ENCODE measurements around the gene PPP2R2B. TPM values are rescaled to one million over a fixed set of nuclear protein-coding genes. Genes with fewer than 3 reads are reported as not detected.

Gene PPP2R2B
- total RNA-seq, 4 donors from 2014 or later: 9.4 to 29.4 (median 20.7) TPM

DNA sequence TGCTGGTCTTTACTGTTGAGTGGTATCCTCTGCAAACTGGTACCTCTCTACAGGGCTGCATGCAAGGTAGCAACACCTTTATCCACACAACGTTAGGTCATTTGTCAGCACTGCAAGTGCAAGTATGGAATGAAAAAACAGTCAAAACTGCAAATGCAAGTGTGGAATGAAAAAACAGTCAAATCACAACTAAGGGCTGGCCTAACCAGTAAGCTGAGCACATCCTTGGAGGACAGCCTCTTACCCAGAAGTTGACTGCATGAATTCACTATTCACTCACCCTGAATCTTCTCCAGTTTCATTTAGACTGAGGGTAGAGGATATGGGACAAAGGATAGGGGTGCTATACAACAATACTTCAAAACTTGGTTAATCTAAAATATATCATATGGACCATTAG, 158.4 kb downstream of the PPP2R2B start:
- H3K36me3 ChIP-seq: no peaks in the 10 kb centered on the region
- no peak for DNase-seq (ENCODE audit: low spot score in 2 of 2)
- no peaks in the 10 kb centered on the region for H3K27me3 ChIP-seq
- TF ChIP-seq POLR2A (IDR thresholded peaks at IDR 0.05) (no peak), EP300 (IDR thresholded peaks at IDR 0.05) (no peak)
- TF ChIP-seq, protein P1, sequence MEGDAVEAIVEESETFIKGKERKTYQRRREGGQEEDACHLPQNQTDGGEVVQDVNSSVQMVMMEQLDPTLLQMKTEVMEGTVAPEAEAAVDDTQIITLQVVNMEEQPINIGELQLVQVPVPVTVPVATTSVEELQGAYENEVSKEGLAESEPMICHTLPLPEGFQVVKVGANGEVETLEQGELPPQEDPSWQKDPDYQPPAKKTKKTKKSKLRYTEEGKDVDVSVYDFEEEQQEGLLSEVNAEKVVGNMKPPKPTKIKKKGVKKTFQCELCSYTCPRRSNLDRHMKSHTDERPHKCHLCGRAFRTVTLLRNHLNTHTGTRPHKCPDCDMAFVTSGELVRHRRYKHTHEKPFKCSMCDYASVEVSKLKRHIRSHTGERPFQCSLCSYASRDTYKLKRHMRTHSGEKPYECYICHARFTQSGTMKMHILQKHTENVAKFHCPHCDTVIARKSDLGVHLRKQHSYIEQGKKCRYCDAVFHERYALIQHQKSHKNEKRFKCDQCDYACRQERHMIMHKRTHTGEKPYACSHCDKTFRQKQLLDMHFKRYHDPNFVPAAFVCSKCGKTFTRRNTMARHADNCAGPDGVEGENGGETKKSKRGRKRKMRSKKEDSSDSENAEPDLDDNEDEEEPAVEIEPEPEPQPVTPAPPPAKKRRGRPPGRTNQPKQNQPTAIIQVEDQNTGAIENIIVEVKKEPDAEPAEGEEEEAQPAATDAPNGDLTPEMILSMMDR (IDR thresholded peaks at IDR 0.05): no peak
- H3K9me3 ChIP-seq: no peaks in the 10 kb centered on the region
- 71 to 74% methylated on average over 1 of the region's 1 CpG for WGBS, 2 donors
- no peak overlapping the region for H3K4me3 ChIP-seq
- no peak overlapping the region for H3K27ac ChIP-seq
- H3K4me1 ChIP-seq: peaks cover 0 to 21% (median 0%) of the 10 kb centered on the region in 4 donors

DNA sequence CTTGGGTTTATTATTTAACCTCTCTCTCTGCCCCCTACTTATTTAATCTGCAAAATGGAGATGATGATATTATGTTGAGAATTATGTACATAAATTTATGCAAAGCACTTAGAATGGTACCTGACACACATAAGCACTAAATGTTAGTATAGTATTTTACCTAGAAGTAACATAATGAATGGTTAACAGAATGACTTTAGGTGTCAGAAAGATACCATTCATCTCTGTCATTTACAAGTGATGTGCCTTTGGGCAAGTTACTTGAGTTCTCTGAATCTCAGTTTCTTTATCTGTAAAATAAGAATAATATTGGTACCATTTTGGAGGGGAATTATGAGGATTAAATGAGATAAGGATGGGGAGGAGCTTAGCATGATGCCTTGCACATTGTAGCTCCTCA, 159.4 kb downstream of the PPP2R2B start:
- TF ChIP-seq POLR2A (IDR thresholded peaks at IDR 0.05) (no peak), EP300 (IDR thresholded peaks at IDR 0.05) (no peak)
- TF ChIP-seq, protein P1 (IDR thresholded peaks at IDR 0.05): no peak
- no peaks in the 10 kb centered on the region for H3K27me3 ChIP-seq
- H3K36me3 ChIP-seq: no peaks in the 10 kb centered on the region
- H3K27ac ChIP-seq: no peak overlapping the region
- H3K4me1 ChIP-seq: peaks cover 0 to 19% (median 0%) of the 10 kb centered on the region in 4 donors
- no peaks in the 10 kb centered on the region for H3K9me3 ChIP-seq
- no peak overlapping the region for H3K4me3 ChIP-seq
- no peak for DNase-seq (ENCODE audit: low spot score in 2 of 2)

DNA sequence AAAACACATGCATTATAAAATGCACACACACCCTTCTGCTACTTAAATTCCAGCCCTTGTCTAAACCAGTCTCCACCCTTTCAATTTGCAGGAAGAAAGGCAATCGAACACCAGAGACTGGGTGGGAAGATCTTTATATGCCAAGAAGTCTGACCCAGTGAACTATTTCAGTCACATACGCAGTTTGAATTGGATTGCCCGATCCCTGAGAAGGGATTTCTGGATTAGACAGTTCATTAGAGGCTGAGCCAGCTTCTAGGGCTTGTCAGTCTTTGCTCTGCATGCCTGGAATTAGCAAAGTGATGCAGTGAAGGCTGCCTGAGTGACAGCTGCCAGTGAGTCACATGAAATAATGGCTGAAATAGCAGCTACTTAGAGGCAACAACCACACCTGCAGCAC, 159.9 kb downstream of the PPP2R2B start:
- DNase-seq (ENCODE audit: low spot score in 2 of 2): no peak
- H3K27me3 ChIP-seq: no peaks in the 10 kb centered on the region
- H3K27ac ChIP-seq: no peak overlapping the region
- 11 to 27% methylated on average over 3 of the region's 3 CpGs for WGBS, 2 donors
- H3K4me1 ChIP-seq: peaks cover 0 to 19% (median 0%) of the 10 kb centered on the region in 4 donors
- H3K9me3 ChIP-seq: no peaks in the 10 kb centered on the region
- no peak for TF ChIP-seq EP300 (IDR thresholded peaks at IDR 0.05)
- no peak for TF ChIP-seq POLR2A (IDR thresholded peaks at IDR 0.05)
- TF ChIP-seq, protein P1 (IDR thresholded peaks at IDR 0.05): no peak
- H3K36me3 ChIP-seq: no peaks in the 10 kb centered on the region
- H3K4me3 ChIP-seq: no peak overlapping the region

DNA sequence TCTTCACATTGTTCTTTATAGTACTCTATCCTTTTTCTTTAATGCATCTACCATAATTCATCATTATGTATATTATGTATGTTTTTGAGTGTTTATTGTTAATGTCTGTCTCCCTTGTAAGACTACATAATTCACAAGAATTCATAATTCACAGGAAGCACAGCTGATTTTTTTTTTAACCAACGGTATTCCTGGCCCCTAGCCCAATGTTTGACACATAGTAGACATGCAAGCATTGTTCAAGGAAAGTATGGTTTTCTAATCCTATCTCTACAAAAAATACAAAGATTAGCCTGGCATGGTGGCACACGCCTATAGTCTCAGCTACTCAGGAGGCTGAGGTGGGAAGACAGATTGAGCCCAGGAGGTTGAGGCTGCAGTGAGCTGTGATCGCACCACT, 160.6 kb downstream of the PPP2R2B start:
- TF ChIP-seq EP300 (IDR thresholded peaks at IDR 0.05): no peak
- TF ChIP-seq, protein P1 (IDR thresholded peaks at IDR 0.05): no peak
- TF ChIP-seq POLR2A (IDR thresholded peaks at IDR 0.05): no peak
- WGBS, 2 donors: 56 to 59% methylated on average over 3 of the region's 3 CpGs
- DNase-seq (ENCODE audit: low spot score in 2 of 2): no peak
- H3K27ac ChIP-seq: no peak overlapping the region
- H3K4me3 ChIP-seq: no peak overlapping the region
- no peaks in the 10 kb centered on the region for H3K27me3 ChIP-seq
- peaks cover 0 to 19% (median 0%) of the 10 kb centered on the region in 4 donors for H3K4me1 ChIP-seq
- no peaks in the 10 kb centered on the region for H3K36me3 ChIP-seq
- no peaks in the 10 kb centered on the region for H3K9me3 ChIP-seq

DNA sequence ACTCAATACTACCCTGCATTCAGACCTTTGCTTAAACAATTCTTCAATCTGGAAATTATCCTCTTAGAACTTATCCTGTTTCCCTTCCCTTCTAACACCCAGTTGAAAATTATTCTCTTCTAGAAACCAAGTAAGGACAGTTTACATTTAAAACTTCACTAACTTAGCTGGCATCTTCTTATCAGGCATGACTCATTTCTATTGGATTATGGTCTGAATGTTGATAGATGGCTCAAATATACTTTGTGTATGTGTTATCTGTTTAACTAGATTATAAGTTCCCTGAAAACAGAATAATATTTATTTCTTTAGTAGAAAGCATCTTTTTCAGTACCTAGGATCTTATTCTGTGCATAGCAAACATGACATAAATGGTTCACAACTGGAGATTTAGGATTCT, 161.9 kb downstream of the PPP2R2B start:
- no peak for TF ChIP-seq POLR2A (IDR thresholded peaks at IDR 0.05)
- TF ChIP-seq, protein P1 (IDR thresholded peaks at IDR 0.05): no peak
- no peak for TF ChIP-seq EP300 (IDR thresholded peaks at IDR 0.05)
- Histone ChIP-seq H3K4me1 (peaks cover 0 to 9% (median 0%) of the 10 kb centered on the region in 4 donors), H3K27ac (no peak overlapping the region), H3K36me3 (no peaks in the 10 kb centered on the region), H3K27me3 (no peaks in the 10 kb centered on the region), H3K9me3 (no peaks in the 10 kb centered on the region), H3K4me3 (no peak overlapping the region)
- DNase-seq (ENCODE audit: low spot score in 2 of 2): no peak
